DOHH2 (cell line): ENCODE data around the gene CD2.

Experiments used
- H3F3A ChIP-seq: fragments of 200-600 bp; sonication (generic), shearing (Covaris generic); 2 replicates; pipeline ENCODE4 v1.6.0; 2016; ENCODE audit warnings: antibody characterized with exemption, mild to moderate bottlenecking; ENCODE audit not compliant: control insufficient read depth, insufficient read depth
- H3K27ac ChIP-seq: fragments of 200-600 bp; sonication (generic); 2 replicates; pipeline ENCODE4 v1.5.1; 2014; ENCODE audit warnings: low read depth, mild to moderate bottlenecking, low read length, moderate library complexity
- H3K27me3 ChIP-seq: fragments of 200-600 bp; sonication (generic); 2 replicates; pipeline ENCODE4 v1.6.1; 2014; ENCODE audit warnings: mild to moderate bottlenecking, low read length, mixed read lengths; ENCODE audit not compliant: control insufficient read depth
- H3K36me3 ChIP-seq: fragments of 200-600 bp; sonication (generic); 2 replicates; pipeline ENCODE4 v1.6.1; 2014; ENCODE audit warnings: mild to moderate bottlenecking, low read length, moderate library complexity, mixed read lengths; ENCODE audit not compliant: control insufficient read depth
- H3K4me1 ChIP-seq: fragments of 200-600 bp; sonication (generic); 2 replicates; pipeline ENCODE4 v1.6.1; 2014; ENCODE audit warnings: mild to moderate bottlenecking, low read length, mixed read lengths; ENCODE audit not compliant: control insufficient read depth
- H3K4me2 ChIP-seq: fragments of 200-600 bp; sonication (generic); 2 replicates; pipeline ENCODE4 v1.6.0; 2014; ENCODE audit warnings: mild to moderate bottlenecking, low read length, moderate library complexity
- H3K4me3 ChIP-seq: fragments of 200-600 bp; sonication (generic); 2 replicates; pipeline ENCODE4 v1.5.1; 2014; ENCODE audit warnings: mild to moderate bottlenecking, low read length, mixed read lengths
- H3K79me2 ChIP-seq: fragments of 200-600 bp; sonication (generic); 2 replicates; pipeline ENCODE4 v1.6.1; 2014; ENCODE audit warnings: mild to moderate bottlenecking, low read length, mixed read lengths; ENCODE audit not compliant: control insufficient read depth
- H3K9me2 ChIP-seq: fragments of 200-600 bp; sonication (generic); replicated peaks from 2 replicates; pipeline ENCODE4 v1.6.1; 2014; ENCODE audit warnings: mild to moderate bottlenecking, low read length, mixed read lengths; ENCODE audit not compliant: control insufficient read depth
- H3K9me3 ChIP-seq: fragments of 200-600 bp; sonication (generic); 2 replicates; pipeline ENCODE4 v1.6.1; 2014; ENCODE audit warnings: antibody characterized with exemption, low read length, mixed read lengths; ENCODE audit not compliant: control insufficient read depth, insufficient read depth
- H4K20me1 ChIP-seq: fragments of 200-600 bp; sonication (generic); 2 replicates; pipeline ENCODE4 v1.6.0; 2014; ENCODE audit warnings: low read depth, mild to moderate bottlenecking, antibody characterized with exemption, low read length, moderate library complexity; ENCODE audit not compliant: control insufficient read depth, insufficient read depth
- EZH2phosphoT487 ChIP-seq: fragments of 200-600 bp; sonication (generic); IDR thresholded peaks from 2 replicates; pipeline ENCODE4 v1.6.1; 2017; ENCODE audit warnings: borderline replicate concordance, mild to moderate bottlenecking, antibody characterized with exemption, low read length, moderate library complexity, mixed read lengths
- TF ChIP-seq, protein P1 (sequence below): fragments of 200-600 bp; sonication (generic); IDR thresholded peaks from one replicate; pipeline ENCODE4 v1.5.1; 2014; ENCODE audit warnings: antibody characterized with exemption, mild to moderate bottlenecking, low read depth, low read length; ENCODE audit not compliant: poor library complexity, severe bottlenecking

Gene CD2

DNA sequence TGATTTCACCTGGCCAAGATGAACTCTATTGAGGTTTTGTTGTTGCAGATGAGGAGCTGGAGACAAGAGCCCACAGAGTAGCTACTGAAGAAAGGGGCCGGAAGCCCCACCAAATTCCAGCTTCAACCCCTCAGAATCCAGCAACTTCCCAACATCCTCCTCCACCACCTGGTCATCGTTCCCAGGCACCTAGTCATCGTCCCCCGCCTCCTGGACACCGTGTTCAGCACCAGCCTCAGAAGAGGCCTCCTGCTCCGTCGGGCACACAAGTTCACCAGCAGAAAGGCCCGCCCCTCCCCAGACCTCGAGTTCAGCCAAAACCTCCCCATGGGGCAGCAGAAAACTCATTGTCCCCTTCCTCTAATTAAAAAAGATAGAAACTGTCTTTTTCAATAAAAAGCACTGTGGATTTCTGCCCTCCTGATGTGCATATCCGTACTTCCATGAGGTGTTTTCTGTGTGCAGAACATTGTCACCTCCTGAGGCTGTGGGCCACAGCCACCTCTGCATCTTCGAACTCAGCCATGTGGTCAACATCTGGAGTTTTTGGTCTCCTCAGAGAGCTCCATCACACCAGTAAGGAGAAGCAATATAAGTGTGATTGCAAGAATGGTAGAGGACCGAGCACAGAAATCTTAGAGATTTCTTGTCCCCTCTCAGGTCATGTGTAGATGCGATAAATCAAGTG, 14.3 kb downstream of the CD2 start:
- Histone ChIP-seq H3K27me3 (no peaks in the 10 kb centered on the region), H3K36me3 (0 out of 2 replicates have a peak, but pooled peaks cover 3% of the 10 kb centered on the region), H3K4me3 (no peak overlapping the region), H3K79me2 (no peaks in the 10 kb centered on the region), H3K27ac (no peak overlapping the region), H3K9me3 (no peaks in the 10 kb centered on the region), H3F3A (no peaks in the 10 kb centered on the region), H4K20me1 (no peaks in the 10 kb centered on the region), H3K4me1 (peaks cover 14% of the 10 kb centered on the region), H3K9me2 (no peaks in the 10 kb centered on the region), H3K4me2 (peak overlapping the region; percentile 35; the same call in 1 of the 2 replicates)
- TF ChIP-seq, protein P1, sequence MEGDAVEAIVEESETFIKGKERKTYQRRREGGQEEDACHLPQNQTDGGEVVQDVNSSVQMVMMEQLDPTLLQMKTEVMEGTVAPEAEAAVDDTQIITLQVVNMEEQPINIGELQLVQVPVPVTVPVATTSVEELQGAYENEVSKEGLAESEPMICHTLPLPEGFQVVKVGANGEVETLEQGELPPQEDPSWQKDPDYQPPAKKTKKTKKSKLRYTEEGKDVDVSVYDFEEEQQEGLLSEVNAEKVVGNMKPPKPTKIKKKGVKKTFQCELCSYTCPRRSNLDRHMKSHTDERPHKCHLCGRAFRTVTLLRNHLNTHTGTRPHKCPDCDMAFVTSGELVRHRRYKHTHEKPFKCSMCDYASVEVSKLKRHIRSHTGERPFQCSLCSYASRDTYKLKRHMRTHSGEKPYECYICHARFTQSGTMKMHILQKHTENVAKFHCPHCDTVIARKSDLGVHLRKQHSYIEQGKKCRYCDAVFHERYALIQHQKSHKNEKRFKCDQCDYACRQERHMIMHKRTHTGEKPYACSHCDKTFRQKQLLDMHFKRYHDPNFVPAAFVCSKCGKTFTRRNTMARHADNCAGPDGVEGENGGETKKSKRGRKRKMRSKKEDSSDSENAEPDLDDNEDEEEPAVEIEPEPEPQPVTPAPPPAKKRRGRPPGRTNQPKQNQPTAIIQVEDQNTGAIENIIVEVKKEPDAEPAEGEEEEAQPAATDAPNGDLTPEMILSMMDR, result no peak
- no peak for TF ChIP-seq EZH2phosphoT487

DNA sequence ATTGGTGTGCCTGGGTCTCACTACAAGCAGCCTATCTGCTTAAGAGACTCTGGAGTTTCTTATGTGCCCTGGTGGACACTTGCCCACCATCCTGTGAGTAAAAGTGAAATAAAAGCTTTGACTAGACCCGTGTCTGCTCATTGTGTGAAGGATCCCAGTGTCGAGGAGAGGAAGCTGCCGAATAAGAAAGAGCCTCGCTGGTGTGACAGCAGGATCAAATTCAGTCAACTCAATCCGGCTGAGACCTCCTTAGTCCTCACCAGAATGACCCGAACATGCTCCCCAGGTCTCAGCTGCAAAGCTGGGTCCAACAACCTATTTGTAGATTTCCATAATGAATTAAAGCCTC, 14.8 kb downstream of the CD2 start:
- no peaks in the 10 kb centered on the region for H3K79me2 ChIP-seq
- H3K27ac ChIP-seq, result no peak overlapping the region; the same call in 1 of the 2 replicates
- peak overlapping the region; percentile 16; the same call in 1 of the 2 replicates for H3K4me3 ChIP-seq
- TF ChIP-seq EZH2phosphoT487, result no peak
- TF ChIP-seq, protein P1, result no peak
- H3K4me2 ChIP-seq, result peak overlapping the region; percentile 35
- H3K27me3 ChIP-seq, result no peaks in the 10 kb centered on the region
- peaks cover 14% of the 10 kb centered on the region for H3K4me1 ChIP-seq
- no peaks in the 10 kb centered on the region for H3K9me3 ChIP-seq
- H3K36me3 ChIP-seq, result 0 out of 2 replicates have a peak, but pooled peaks cover 3% of the 10 kb centered on the region
- no peaks in the 10 kb centered on the region for H3F3A ChIP-seq
- no peaks in the 10 kb centered on the region for H4K20me1 ChIP-seq
- H3K9me2 ChIP-seq, result no peaks in the 10 kb centered on the region

- peak overlapping the region; percentile 35 for H3K4me2 ChIP-seq
- H3K9me2 ChIP-seq, result no peaks in the 10 kb centered on the region
- H3K4me1 ChIP-seq, result peaks cover 14% of the 10 kb centered on the region
Measured at GRCh38 chr1:116769561-116769977, 15.3 kb downstream of the CD2 start.

More at GRCh38 chr1:116769561-116769977, 15.3 kb downstream of the CD2 start:
- Histone ChIP-seq H3K9me3 (no peaks in the 10 kb centered on the region), H3K36me3 (0 out of 2 replicates have a peak, but pooled peaks cover 3% of the 10 kb centered on the region), H3F3A (no peaks in the 10 kb centered on the region), H3K27ac (no peak overlapping the region; the same call in 1 of the 2 replicates), H3K27me3 (no peaks in the 10 kb centered on the region), H3K79me2 (no peaks in the 10 kb centered on the region), H4K20me1 (no peaks in the 10 kb centered on the region), H3K4me3 (peak overlapping the region; percentile 16; the same call in 1 of the 2 replicates)
- TF ChIP-seq, protein P1, result no peak
- TF ChIP-seq EZH2phosphoT487, result no peak
